Measurements from ENCODE around the gene COX7C. TPM values are rescaled to one million over a fixed set of nuclear protein-coding genes. Genes with fewer than 3 reads are reported as not detected.

Gene COX7C
- polyA plus RNA-seq, 1 donor from 2014 or later: 1,002 TPM

DNA sequence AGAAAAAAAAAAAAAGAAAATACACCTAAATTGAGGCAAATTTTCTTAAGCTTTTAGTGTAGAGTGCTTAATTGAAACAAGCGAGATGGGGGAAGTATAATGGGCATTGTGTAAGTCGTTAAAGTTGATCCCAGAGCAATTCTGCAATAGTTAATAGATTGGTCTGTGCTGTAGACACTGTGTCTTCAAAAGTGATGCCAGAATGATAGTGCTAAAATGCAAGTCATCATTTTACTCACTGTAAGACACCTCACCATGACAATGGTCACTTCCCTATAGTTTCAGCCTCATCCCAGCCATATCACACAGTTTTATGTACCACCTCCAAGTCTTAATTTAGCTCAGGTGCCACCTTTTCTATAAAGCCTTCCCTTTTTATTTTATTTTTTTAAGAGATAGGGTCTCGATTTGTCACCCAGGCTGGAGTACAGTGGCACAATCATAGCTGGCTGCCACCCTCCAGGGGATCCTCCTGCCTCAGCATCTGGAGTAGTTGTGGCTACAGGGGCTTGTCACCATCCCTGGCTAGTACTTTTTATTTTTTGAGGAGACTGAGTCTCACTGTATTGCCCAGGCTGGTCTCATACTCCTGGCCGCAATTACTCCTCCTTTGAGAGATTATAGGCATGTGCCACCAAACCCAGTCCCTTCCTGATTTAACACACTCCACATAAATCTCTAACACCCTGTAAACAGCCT lies 6.2 kb downstream of the COX7C start:
- Histone ChIP-seq H4K20me1 (ENCODE audit: insufficient read depth) (no peaks in the 10 kb centered on the region), H3K36me3 (ENCODE audit: insufficient read depth, low read length) (peaks cover 16% of the 10 kb centered on the region), H3K4me2 (ENCODE audit: low read length) (no peak overlapping the region), H3K27ac (ENCODE audit: low read length) (no peak overlapping the region), H3K9me2 (ENCODE audit: insufficient read depth, low read length) (no peaks in the 10 kb centered on the region), H3K27me3 (ENCODE audit: insufficient read depth, low read depth, low read length) (no peaks in the 10 kb centered on the region), H2AFZ (ENCODE audit: low read depth, low read length) (no peak overlapping the region), H3K79me2 (replicated peaks; ENCODE audit: insufficient read depth, low read length) (peaks cover 11% of the 10 kb centered on the region), H3K9ac (ENCODE audit: low read length) (no peak overlapping the region), H3K9me3 (ENCODE audit: low read length) (no peaks in the 10 kb centered on the region), H3F3A (ENCODE audit: insufficient read depth, low read length, poor library complexity, severe bottlenecking) (no peaks in the 10 kb centered on the region), H3K4me3 (ENCODE audit: low read length) (no peak overlapping the region)
- TF ChIP-seq EZH2 (IDR thresholded peaks at IDR 0.05; ENCODE audit: borderline replicate concordance, insufficient read depth, low read length, poor library complexity, severe bottlenecking) (no peak), RAD21 (conservative IDR thresholded peaks at IDR 0.05) (no peak), MXI1 (conservative IDR thresholded peaks at IDR 0.05; ENCODE audit: poor library complexity, severe bottlenecking) (no peak), TAF1 (IDR thresholded peaks at IDR 0.05; ENCODE audit: low read depth) (no peak), EP300 (conservative IDR thresholded peaks at IDR 0.05; ENCODE audit: poor library complexity, severe bottlenecking) (no peak), REST (IDR thresholded peaks at IDR 0.05; ENCODE audit: borderline replicate concordance) (no peak)

DNA sequence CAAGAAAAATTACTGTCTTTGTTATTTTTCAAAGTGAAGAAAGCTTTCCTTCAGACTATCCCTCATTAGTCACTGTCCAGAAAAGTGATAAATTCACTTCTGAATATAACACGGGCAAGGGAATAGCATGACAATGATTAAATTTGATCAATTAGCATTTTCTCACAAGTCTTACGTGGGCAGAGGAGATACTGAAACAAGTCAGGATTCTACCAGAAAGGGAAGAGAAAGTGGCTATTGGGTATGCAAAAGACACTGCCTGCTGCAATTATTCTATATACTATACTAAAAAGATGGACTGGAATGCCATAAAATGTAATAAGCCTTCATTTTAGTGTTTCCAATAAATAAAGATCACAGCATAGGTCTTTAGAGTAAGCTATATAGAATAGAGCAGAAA lies 7.4 kb downstream of the COX7C start:
- TF ChIP-seq EP300 (conservative IDR thresholded peaks at IDR 0.05; ENCODE audit: poor library complexity, severe bottlenecking): no peak
- no peak for TF ChIP-seq SMC3 (conservative IDR thresholded peaks at IDR 0.05; ENCODE audit: poor library complexity)
- TF ChIP-seq POLR2AphosphoS5 (IDR thresholded peaks at IDR 0.05): no peak
- H4K20me1 ChIP-seq (ENCODE audit: insufficient read depth): no peaks in the 10 kb centered on the region
- no peaks in the 10 kb centered on the region for H3K9me3 ChIP-seq (ENCODE audit: low read length)
- no peaks in the 10 kb centered on the region for H3K27me3 ChIP-seq (ENCODE audit: insufficient read depth, low read depth, low read length)
- no peak overlapping the region for H3K4me2 ChIP-seq (ENCODE audit: low read length)
- no peak overlapping the region for H2AFZ ChIP-seq (ENCODE audit: low read depth, low read length)
- no peaks in the 10 kb centered on the region for H3F3A ChIP-seq (ENCODE audit: insufficient read depth, low read length, poor library complexity, severe bottlenecking)
- H3K4me3 ChIP-seq (ENCODE audit: low read length): no peak overlapping the region
- no peak overlapping the region for H3K27ac ChIP-seq (ENCODE audit: low read length)
- peaks cover 5% of the 10 kb centered on the region for H3K79me2 ChIP-seq (replicated peaks; ENCODE audit: insufficient read depth, low read length)
- H3K9me2 ChIP-seq (ENCODE audit: insufficient read depth, low read length): no peaks in the 10 kb centered on the region
- H3K36me3 ChIP-seq (ENCODE audit: insufficient read depth, low read length): peaks cover 7% of the 10 kb centered on the region
- no peak overlapping the region for H3K9ac ChIP-seq (ENCODE audit: low read length)

GRCh38 chr5:86626149-86626548 lies 8.4 kb downstream of the COX7C start:
- no peaks in the 10 kb centered on the region for H3K9me2 ChIP-seq (ENCODE audit: insufficient read depth, low read length)
- H3K9me3 ChIP-seq (ENCODE audit: low read length): no peaks in the 10 kb centered on the region
- no peak overlapping the region for H3K27ac ChIP-seq (ENCODE audit: low read length)
- TF ChIP-seq RAD21 (conservative IDR thresholded peaks at IDR 0.05) (no peak), CTCF (IDR thresholded peaks at IDR 0.05; ENCODE audit: poor library complexity, severe bottlenecking) (no peak), EP300 (conservative IDR thresholded peaks at IDR 0.05; ENCODE audit: poor library complexity, severe bottlenecking) (no peak), POLR2AphosphoS5 (IDR thresholded peaks at IDR 0.05) (no peak), EZH2 (IDR thresholded peaks at IDR 0.05; ENCODE audit: borderline replicate concordance, insufficient read depth, low read length, poor library complexity, severe bottlenecking) (no peak), SMC3 (conservative IDR thresholded peaks at IDR 0.05; ENCODE audit: poor library complexity) (no peak), REST (IDR thresholded peaks at IDR 0.05; ENCODE audit: borderline replicate concordance) (no peak), MXI1 (conservative IDR thresholded peaks at IDR 0.05; ENCODE audit: poor library complexity, severe bottlenecking) (no peak), TAF1 (IDR thresholded peaks at IDR 0.05; ENCODE audit: low read depth) (no peak)
- H4K20me1 ChIP-seq (ENCODE audit: insufficient read depth): no peaks in the 10 kb centered on the region
- H3K36me3 ChIP-seq (ENCODE audit: insufficient read depth, low read length): no peaks in the 10 kb centered on the region
- H3F3A ChIP-seq (ENCODE audit: insufficient read depth, low read length, poor library complexity, severe bottlenecking): no peaks in the 10 kb centered on the region
- peaks cover 2% of the 10 kb centered on the region for H3K79me2 ChIP-seq (replicated peaks; ENCODE audit: insufficient read depth, low read length)
- no peak overlapping the region for H3K9ac ChIP-seq (ENCODE audit: low read length)
- no peak overlapping the region for H2AFZ ChIP-seq (ENCODE audit: low read depth, low read length)
- H3K27me3 ChIP-seq (ENCODE audit: insufficient read depth, low read depth, low read length): no peaks in the 10 kb centered on the region
- H3K4me3 ChIP-seq (ENCODE audit: low read length): no peak overlapping the region
- no peak overlapping the region for H3K4me2 ChIP-seq (ENCODE audit: low read length)
